HCT116 (cell line): ENCODE data around the gene PIGO. TPM values are rescaled to one million over a fixed set of nuclear protein-coding genes. Genes with fewer than 3 reads are reported as not detected.

Experiments
- ATAC-seq: fragments of 200-7000 bp; cut with Tn5 transposase; 2 replicates; pipeline ENCODE4 v1.9.1; 2020; ENCODE audit warnings: mild to moderate bottlenecking, moderate library complexity
- BruUV-seq: library from RNA; stranded (reverse); fragments of 400-500 nt; replicated peaks from 2 replicates; lab custom pipeline; 2021; lab: Mats Ljungman, UMichigan
- CTCF ChIA-PET: fragments of 300-600 bp; sonication (Branson Sonifier 250); formaldehyde crosslinking; loops from one replicate; lab custom pipeline; 2021; ENCODE audit warnings: antibody characterized with exemption; lab: Charles Lee
- POLR2A ChIA-PET: fragments of 300-600, 350-600 bp; sonication (Branson Sonifier 250); formaldehyde crosslinking; loops from one replicate; lab custom pipeline; 2021; ENCODE audit warnings: antibody characterized with exemption; lab: Charles Lee
- RAD21 ChIA-PET, 2 experiments: fragments of 300-600 bp; sonication (Branson Sonifier 250); formaldehyde crosslinking; loops; one replicate each; lab custom pipeline; 2023; ENCODE audit warnings: low total read pairs in 2 of 2; ENCODE audit not compliant: uncharacterized antibody in 2 of 2, unreplicated experiment in 2 of 2, low non-redundant PET in 1 of 2; lab: Charles Lee
- DNase-seq: peaks from one replicate; pipeline ENCODE4 v3.0.0-alpha.2; 2010; ENCODE audit warnings: low read depth, low spot score
- H2AFZ ChIP-seq: fragments of 200-600 bp; shearing (Covaris generic), sonication (generic); 2 replicates; pipeline ENCODE4 v1.6.1; 2017; ENCODE audit warnings: low read depth, mixed run types, mixed read lengths, antibody characterized with exemption, low read length; ENCODE audit not compliant: poor library complexity, severe bottlenecking
- H3K27ac ChIP-seq: 2 replicates; pipeline ENCODE4 v1.5.1; 2012; ENCODE audit warnings: low read depth, low read length
- H3K27me3 ChIP-seq: fragments of 200-600 bp; sonication (generic); 2 replicates; pipeline ENCODE4 v1.6.1; 2016; ENCODE audit warnings: mixed run types, low read length, mixed read lengths; ENCODE audit not compliant: insufficient read depth
- H3K36me3 ChIP-seq, 2 experiments: fragments of 200-500 bp in 1 of 2; fragments of 200-600 bp in 1 of 2; sonication (Bioruptor generic) in 1 of 2; sonication (generic) in 1 of 2; 2 replicates each; pipeline versions ENCODE4 v1.5.1 to v1.6.1; 2014 to 2016; ENCODE audit warnings: low read length in 2 of 2, inconsistent platforms in 1 of 2, mixed read lengths in 1 of 2, mixed run types in 1 of 2; ENCODE audit not compliant: insufficient read depth in 2 of 2, control insufficient read depth in 1 of 2
- H3K4me1 ChIP-seq, 2 experiments: fragments of 200-600 bp in 1 of 2; sonication (generic) in 1 of 2; 2 replicates each; pipeline versions ENCODE4 v1.5.1 to v1.6.1; 2012 to 2017; ENCODE audit warnings: low read length in 2 of 2, inconsistent platforms in 1 of 2, mild to moderate bottlenecking in 1 of 2, mixed read lengths in 1 of 2, mixed run types in 1 of 2, moderate library complexity in 1 of 2; ENCODE audit not compliant: insufficient read depth in 2 of 2, control insufficient read depth in 1 of 2
- H3K4me2 ChIP-seq: fragments of 200-600 bp; sonication (generic); 2 replicates; pipeline ENCODE4 v1.6.1; 2017; ENCODE audit warnings: mixed run types, low read length, mixed read lengths
- H3K4me3 ChIP-seq, 2 experiments: fragments of 200-600 bp in 1 of 2; sonication (generic) in 1 of 2; replicated peaks in 1 of 2; 2 replicates each; pipeline ENCODE4 v1.5.1; 2011 to 2016; ENCODE audit warnings: low read length in 2 of 2, control low read depth in 1 of 2, low read depth in 1 of 2, mild to moderate bottlenecking in 1 of 2, mixed read lengths in 1 of 2, mixed run types in 1 of 2
- H3K79me2 ChIP-seq: fragments of 200-600 bp; sonication (generic); 2 replicates; pipeline ENCODE4 v1.6.1; 2017; ENCODE audit warnings: mild to moderate bottlenecking, mixed run types, low read length, moderate library complexity, mixed read lengths; ENCODE audit not compliant: insufficient read depth
- H3K9ac ChIP-seq: fragments of 200-600 bp; sonication (generic); 2 replicates; pipeline ENCODE4 v1.6.1; 2016; ENCODE audit warnings: low read length, mixed read lengths
- H3K9me2 ChIP-seq: fragments of 200-600 bp; sonication (generic), shearing (Covaris generic); 2 replicates; pipeline ENCODE4 v1.6.1; 2017; ENCODE audit warnings: mixed run types, mild to moderate bottlenecking, moderate library complexity; ENCODE audit not compliant: insufficient read depth
- H3K9me3 ChIP-seq, 2 experiments: fragments of 200-500 bp in 1 of 2; fragments of 200-600 bp in 1 of 2; sonication (Bioruptor generic) in 1 of 2; sonication (generic) in 1 of 2; 2 replicates each; pipeline ENCODE4 v1.6.1; 2014 to 2017; ENCODE audit warnings: low read length in 2 of 2, mixed read lengths in 2 of 2, inconsistent platforms in 1 of 2, low read depth in 1 of 2, mild to moderate bottlenecking in 1 of 2, mixed run types in 1 of 2, moderate library complexity in 1 of 2; ENCODE audit not compliant: control insufficient read depth in 1 of 2, insufficient read depth in 1 of 2
- H4K20me1 ChIP-seq: fragments of 200-600 bp; sonication (generic), shearing (Covaris generic); 2 replicates; pipeline ENCODE4 v1.6.1; 2017; ENCODE audit warnings: mixed run types, mild to moderate bottlenecking, moderate library complexity; ENCODE audit not compliant: insufficient read depth
- CBX3 ChIP-seq: IDR thresholded peaks from 2 replicates; pipeline ENCODE4 v1.6.1; 2012; ENCODE audit warnings: low read depth
- CEBPB ChIP-seq: IDR thresholded peaks from 2 replicates; pipeline ENCODE4 v1.6.1; 2012; ENCODE audit warnings: low read depth
- EGR1 ChIP-seq: IDR thresholded peaks from 2 replicates; pipeline ENCODE4 v1.6.1; 2012; ENCODE audit warnings: low read depth
- ELF1 ChIP-seq: IDR thresholded peaks from 2 replicates; pipeline ENCODE4 v1.6.1; 2012; ENCODE audit warnings: low read depth, borderline replicate concordance
- EZH2 ChIP-seq: fragments of 200-600 bp; sonication (generic); IDR thresholded peaks from 2 replicates; pipeline ENCODE4 v1.6.1; 2017; ENCODE audit warnings: antibody characterized with exemption, mixed run types
- EZH2phosphoT487 ChIP-seq: fragments of 200-600 bp; IDR thresholded peaks from 2 replicates; pipeline ENCODE4 v1.6.1; 2018; ENCODE audit warnings: antibody characterized with exemption, borderline replicate concordance
- JUND ChIP-seq: IDR thresholded peaks from 2 replicates; pipeline ENCODE4 v1.6.1; 2012
- MAX ChIP-seq: IDR thresholded peaks from 2 replicates; pipeline ENCODE4 v1.6.1; 2012
- POLR2A ChIP-seq: IDR thresholded peaks from 2 replicates; pipeline ENCODE4 v1.7.0; 2011; ENCODE audit warnings: borderline replicate concordance; ENCODE audit not compliant: insufficient read depth, insufficient read length; ENCODE audit errors: extremely low read depth
- POLR2AphosphoS5 ChIP-seq: IDR thresholded peaks from 2 replicates; pipeline ENCODE4 v1.6.1; 2011; ENCODE audit warnings: mild to moderate bottlenecking, low read depth, low read length, moderate library complexity
- REST ChIP-seq: IDR thresholded peaks from 2 replicates; pipeline ENCODE4 v1.6.1; 2012; ENCODE audit warnings: low read depth
- SIN3A ChIP-seq: IDR thresholded peaks from 2 replicates; pipeline ENCODE4 v1.6.1; 2012; ENCODE audit warnings: low read depth
- SRF ChIP-seq: IDR thresholded peaks from 2 replicates; pipeline ENCODE4 v1.6.1; 2012; ENCODE audit warnings: low read depth
- TCF7L2 ChIP-seq: IDR thresholded peaks from 2 replicates; pipeline ENCODE4 v1.7.0; 2011; ENCODE audit warnings: borderline replicate concordance, inconsistent platforms; ENCODE audit not compliant: insufficient read depth, insufficient read length; ENCODE audit errors: extremely low read depth
- ZBTB33 ChIP-seq: IDR thresholded peaks from 2 replicates; pipeline ENCODE4 v1.6.1; 2011; ENCODE audit warnings: mild to moderate bottlenecking, low read length, moderate library complexity; ENCODE audit not compliant: insufficient replicate concordance; ENCODE audit errors: extremely low read depth
- ZNF274 ChIP-seq: fragments of 200-500 bp; sonication (Bioruptor generic); IDR thresholded peaks from 2 replicates; pipeline ENCODE4 v1.6.1; 2014; ENCODE audit warnings: mild to moderate bottlenecking, low read depth, low read length, inconsistent platforms
- intact Hi-C: fragments of 100-400 bp; cut with micrococcal nuclease; formaldehyde crosslinking; loops from 2 replicates; pipeline ENCODE4 v1.10.0; 2022
- total RNA-seq: library from RNA; stranded (reverse); gene quantifications from one replicate; pipeline ENCODE4 v1.2.1, GENCODE V29; 2021; ENCODE audit not compliant: unreplicated experiment

PIGO gene
- total RNA-seq, 1 experiment from 2014 or later, result 24.0 TPM

GRCh38 chr9:35072461-35073278 is 23.7 kb downstream of the PIGO start, which contains the start of gene VCP:
Gene VCP, minus strand, starts transcription at chr9:35072625. Its CDS starts 272 bp downstream, at chr9:35072353.
- H3K4me3 ChIP-seq, result peak within 1 kb of the TSS; percentile 92 to 95
- no peaks in the 10 kb centered on the region for H3K9me3 ChIP-seq
- intact Hi-C loops, result loop anchor here (2.0 kb wide), 1 partner anchor 38 kb away; no protein-coding TSS in a partner anchor
- peak within 1 kb of the TSS; percentile 100 for H3K27ac ChIP-seq
- H2AFZ ChIP-seq, result no peak within 1 kb of the TSS
- H3K36me3 ChIP-seq, result peaks cover 11 to 60% of the 10 kb centered on the region in 2 experiments; a peak in 3 of 4 replicates
- TF ChIP-seq JUND (no peak), ZBTB33 (no peak), MAX (no peak), SIN3A (no peak), EGR1 (no peak), EZH2phosphoT487 (no peak), REST (no peak), ZNF274 (no peak), EZH2 (no peak), POLR2AphosphoS5 (peak; percentile 89), TCF7L2 (no peak), CEBPB (no peak), CBX3 (no peak), SRF (no peak), POLR2A (peak; percentile 82), ELF1 (no peak)
- H3K9ac ChIP-seq, result peak within 1 kb of the TSS; percentile 97
- CTCF ChIA-PET, result interaction anchor here (0.5 to 2.9 kb wide), 7 partner anchors 22 to 1259 kb away, joined by 3 to 13 read pairs (median 3); partner anchors contain the start of genes ATOSB, DNAJB5 and PIGO
- H3K27me3 ChIP-seq, result no peaks in the 10 kb centered on the region
- peaks cover 24% of the 10 kb centered on the region; the same call in 1 of the 2 replicates for H4K20me1 ChIP-seq
- DNase-seq (peak; percentile 99), ATAC-seq (peak; percentile 89)
- BruUV-seq, result TSS peak; percentile 89
- POLR2A ChIA-PET, result interaction anchor here (0.6 to 1.8 kb wide), 10 partner anchors 8 to 618 kb away, joined by 3 to 11 read pairs (median 4); partner anchors contain the start of genes ATOSB and FANCG
- H3K4me2 ChIP-seq, result peak within 1 kb of the TSS; percentile 81
- no peaks in the 10 kb centered on the region for H3K9me2 ChIP-seq
- RAD21 ChIA-PET, result no interaction called here
- peaks cover 64% of the 10 kb centered on the region for H3K79me2 ChIP-seq
- H3K4me1 ChIP-seq, result peaks cover 11 to 24% of the 10 kb centered on the region in 2 experiments
